Activated CD8-positive, alpha-beta T cell treated with anti-CD3 and anti-CD28 coated beads, Interleukin-2, amount 10 ng/mL, durations not matched to agents 7 days and 5 days (primary cell): ENCODE results near the gene TTC9B. TPM values are rescaled to one million over a fixed set of nuclear protein-coding genes. Genes with fewer than 3 reads are reported as not detected.
"Not testable (repeated sequence)": the region's sequence is repeated elsewhere in the genome, so short reads cannot be mapped to it uniquely, and the experiment has no call there.

Source experiments
- ATAC-seq: fragments of 150-1000 bp; cut with Tn5 transposase; one replicate; pipeline ENCODE4 v1.10.0; 2021; ENCODE audit warnings: moderate library complexity
- CTCF ChIA-PET: fragments of 350-600 bp; sonication (Branson Sonifier 250); formaldehyde crosslinking; loops from one replicate; lab custom pipeline; 2021; ENCODE audit warnings: antibody characterized with exemption; lab: Charles Lee
- POLR2A ChIA-PET: fragments of 350-600 bp; sonication (Branson Sonifier 250); formaldehyde crosslinking; loops from one replicate; lab custom pipeline; 2021; ENCODE audit warnings: antibody characterized with exemption; lab: Charles Lee
- DNase-seq: peaks from one replicate; pipeline ENCODE4 v3.0.0-alpha.2; 2020
- H3K27ac Mint-ChIP-seq: one replicate; pipeline ENCODE4 v1.8.0; 2021; ENCODE audit warnings: mild to moderate bottlenecking, mixed read lengths
- H3K27me3 Mint-ChIP-seq: one replicate; pipeline ENCODE4 v1.8.0; 2021; ENCODE audit warnings: low read depth, mixed read lengths
- H3K36me3 Mint-ChIP-seq: one replicate; pipeline ENCODE4 v1.8.0; 2021; ENCODE audit warnings: low read depth, mixed read lengths
- H3K4me1 Mint-ChIP-seq: one replicate; pipeline ENCODE4 v1.8.0; 2021; ENCODE audit warnings: low read depth, mixed read lengths
- H3K4me3 Mint-ChIP-seq: one replicate; pipeline ENCODE4 v1.8.0; 2021; ENCODE audit warnings: mild to moderate bottlenecking, mixed read lengths
- H3K9me3 Mint-ChIP-seq: one replicate; pipeline ENCODE4 v1.8.0; 2022; ENCODE audit warnings: mixed read lengths; ENCODE audit not compliant: insufficient read depth
- total RNA-seq, 2 experiments: library from RNA; stranded (reverse); gene quantifications; one replicate each; pipeline ENCODE4 v1.2.3, GENCODE V29; 2021

TTC9B gene
- total RNA-seq, 2 experiments from 2014 or later: not detected

- DNase-seq (no peak), ATAC-seq (no peak)
- H3K36me3 Mint-ChIP-seq: no peaks in the 10 kb centered on the region
- ChIA-PET CTCF (no interaction called here), POLR2A (no interaction called here)
- no peaks in the 10 kb centered on the region for H3K27me3 Mint-ChIP-seq
- H3K9me3 Mint-ChIP-seq: no peaks in the 10 kb centered on the region
- no peak overlapping the region for H3K27ac Mint-ChIP-seq
- no peak overlapping the region for H3K4me3 Mint-ChIP-seq
- peaks cover 19% of the 10 kb centered on the region for H3K4me1 Mint-ChIP-seq
These were observed 24.7 kb downstream of the TTC9B start for GRCh38 chr19:40193587-40193849.

DNA sequence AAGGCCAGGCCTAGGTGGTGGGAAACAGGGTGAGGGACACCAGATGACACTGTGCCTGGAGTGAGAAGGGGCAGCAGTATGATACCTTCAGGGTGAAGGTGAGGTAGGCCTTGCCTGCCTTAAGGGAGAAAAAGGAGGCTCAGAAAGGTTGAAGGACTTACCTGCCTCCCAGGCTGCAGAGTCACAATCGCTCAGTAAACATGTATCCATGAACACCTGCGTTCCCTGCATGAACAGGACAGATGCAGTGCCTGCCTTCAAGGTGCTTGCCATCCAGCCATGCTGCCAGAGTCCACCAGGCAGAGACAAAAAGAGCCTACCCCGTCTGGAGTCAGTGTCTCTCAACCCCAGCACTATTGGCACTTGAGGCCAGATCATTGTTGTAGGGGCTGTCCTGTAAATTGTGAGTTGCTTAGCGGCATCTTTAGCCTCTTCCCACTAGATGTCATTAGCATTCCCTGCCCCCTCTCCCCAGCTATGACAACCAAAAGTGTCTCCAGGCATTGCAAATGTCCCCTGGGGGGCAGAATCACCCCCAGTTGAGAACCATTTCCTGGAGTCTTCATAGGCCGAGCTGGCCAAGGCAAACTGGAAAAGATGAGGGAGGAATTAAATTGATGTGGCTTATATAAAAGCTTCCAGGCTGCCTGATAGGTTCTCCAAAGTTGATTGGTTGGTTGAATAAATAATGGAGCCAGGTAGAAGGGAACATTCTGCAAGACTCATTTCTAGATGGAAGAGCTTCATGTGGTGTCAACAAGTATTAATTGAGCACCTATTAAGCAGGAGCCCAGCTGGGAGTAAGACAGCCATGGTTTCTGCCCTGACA is 25.2 kb downstream of the TTC9B start:
- Mint-ChIP-seq H3K4me3 (peak overlapping the region; percentile 61), H3K36me3 (no peaks in the 10 kb centered on the region), H3K4me1 (peaks cover 19% of the 10 kb centered on the region), H3K27ac (no peak overlapping the region), H3K27me3 (no peaks in the 10 kb centered on the region), H3K9me3 (no peaks in the 10 kb centered on the region)
- no peak for DNase-seq
- ChIA-PET CTCF (no interaction called here), POLR2A (no interaction called here)
- ATAC-seq: no peak

- DNase-seq: peak; percentile 26
- ATAC-seq: peak; percentile 14
These were observed 26.1 kb downstream of the TTC9B start for GRCh38 chr19:40191836-40192646.

GRCh38 chr19:40190891-40191835 is 27.0 kb downstream of the TTC9B start, which contains the start of gene MAP3K10:
Gene MAP3K10, plus strand, starts transcription at chr19:40191426. Its CDS starts 606 bp downstream, at chr19:40192032.
- Mint-ChIP-seq H3K4me1 (peaks cover 19% of the 10 kb centered on the region), H3K9me3 (no peaks in the 10 kb centered on the region), H3K36me3 (no peaks in the 10 kb centered on the region), H3K4me3 (peak within 1 kb of the TSS; percentile 84), H3K27ac (peak within 1 kb of the TSS; percentile 92), H3K27me3 (peaks cover 4% of the 10 kb centered on the region)
- ATAC-seq: peak; percentile 88
- DNase-seq: peak; percentile 83
- ChIA-PET CTCF (interaction anchor here (0.6 to 1.2 kb wide), 5 partner anchors 25 to 93 kb away, joined by 3 read pairs; no protein-coding TSS in a partner anchor), POLR2A (interaction anchor here (0.8 to 1.0 kb wide), 2 partner anchors 15 to 194 kb away, joined by 3 to 6 read pairs; partner anchors contain the start of gene ZNF546)

More at GRCh38 chr19:40191836-40192646, 26.1 kb downstream of the TTC9B start:
- ChIA-PET CTCF (interaction anchor here (1.2 kb wide), 1 partner anchor 52 kb away, joined by 3 read pairs; no protein-coding TSS in a partner anchor), POLR2A (no interaction called here)
- peak overlapping the region; percentile 49 for H3K27ac Mint-ChIP-seq
- H3K4me1 Mint-ChIP-seq: peaks cover 19% of the 10 kb centered on the region
- H3K4me3 Mint-ChIP-seq: peak overlapping the region; percentile 61
- H3K9me3 Mint-ChIP-seq: no peaks in the 10 kb centered on the region
- peaks cover 4% of the 10 kb centered on the region for H3K27me3 Mint-ChIP-seq
- H3K36me3 Mint-ChIP-seq: no peaks in the 10 kb centered on the region

GRCh38 chr19:40184273-40184672 is 33.9 kb downstream of the TTC9B start:
- Mint-ChIP-seq H3K27me3 (peaks cover 9% of the 10 kb centered on the region), H3K4me1 (no peaks in the 10 kb centered on the region), H3K4me3 (no peak overlapping the region), H3K27ac (no peak overlapping the region), H3K9me3 (no peaks in the 10 kb centered on the region), H3K36me3 (no peaks in the 10 kb centered on the region)
- no peak for DNase-seq
- no peak for ATAC-seq
- CTCF ChIA-PET: interaction anchor here (0.9 kb wide), 1 partner anchor 19 kb away, joined by 3 read pairs; no protein-coding TSS in a partner anchor
- POLR2A ChIA-PET: no interaction called here

- no peak for DNase-seq
- Mint-ChIP-seq H3K9me3 (no peaks in the 10 kb centered on the region), H3K4me3 (no peak overlapping the region), H3K27me3 (peaks cover 5% of the 10 kb centered on the region), H3K27ac (no peak overlapping the region), H3K4me1 (no peaks in the 10 kb centered on the region), H3K36me3 (no peaks in the 10 kb centered on the region)
- ChIA-PET CTCF (no interaction called here), POLR2A (no interaction called here)
- ATAC-seq: no peak
These were observed 39.4 kb downstream of the TTC9B start for GRCh38 chr19:40178756-40179155.

DNA sequence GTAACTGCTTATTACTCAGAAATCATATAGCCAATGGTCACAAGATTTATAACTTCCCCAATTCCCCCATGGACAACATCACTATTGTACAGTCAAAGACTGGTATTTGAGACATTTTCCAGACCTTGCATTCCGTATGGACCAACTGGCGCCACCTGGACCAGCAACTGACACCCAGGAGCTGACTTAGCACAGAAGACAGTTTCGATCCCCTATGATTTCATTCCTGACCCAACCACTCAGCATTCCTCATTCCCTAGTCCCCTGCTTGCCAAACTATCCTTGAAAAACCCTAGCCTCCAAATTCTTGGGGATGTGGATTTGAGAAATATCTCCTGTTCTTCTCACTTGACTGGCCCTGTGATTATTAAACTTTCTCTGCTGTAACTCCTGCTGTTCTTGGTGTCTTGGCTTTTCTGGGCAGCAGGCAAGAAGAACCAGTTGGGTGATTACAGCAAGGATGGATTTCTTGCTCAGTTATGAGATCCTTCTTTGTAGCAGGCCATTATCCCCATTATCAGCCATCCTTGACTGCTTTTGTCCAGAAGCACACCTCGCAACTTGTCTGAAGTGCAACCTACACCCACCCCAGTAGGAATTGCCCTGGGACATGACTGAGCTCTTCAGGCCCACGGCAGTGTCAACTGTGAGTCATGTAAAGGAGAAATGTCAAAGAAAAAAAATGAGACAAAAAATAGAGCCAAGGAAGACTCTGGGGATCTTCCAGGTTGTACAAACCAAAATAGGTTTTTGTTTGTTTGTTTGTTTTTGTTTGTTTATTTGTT is 40.7 kb downstream of the TTC9B start:
- ChIA-PET CTCF (interaction anchor here (0.8 kb wide), 1 partner anchor 1219 kb away, joined by 4 read pairs; no protein-coding TSS in a partner anchor), POLR2A (no interaction called here)
- Mint-ChIP-seq H3K4me3 (no peak overlapping the region), H3K36me3 (no peaks in the 10 kb centered on the region), H3K27ac (no peak overlapping the region), H3K9me3 (no peaks in the 10 kb centered on the region), H3K27me3 (peaks cover 5% of the 10 kb centered on the region), H3K4me1 (no peaks in the 10 kb centered on the region)
- ATAC-seq: no peak
- DNase-seq: no peak

- ATAC-seq (no peak), DNase-seq (no peak)
- no peaks in the 10 kb centered on the region for H3K36me3 Mint-ChIP-seq
- H3K4me1 Mint-ChIP-seq: no peaks in the 10 kb centered on the region
- CTCF ChIA-PET: interaction anchor here (3.1 kb wide), 1 partner anchor 10 kb away, joined by 15 read pairs; no protein-coding TSS in a partner anchor
- H3K27me3 Mint-ChIP-seq: peaks cover 5% of the 10 kb centered on the region
- H3K4me3 Mint-ChIP-seq: no peak overlapping the region
- H3K27ac Mint-ChIP-seq: no peak overlapping the region
- POLR2A ChIA-PET: interaction anchor here (0.5 to 1.1 kb wide), 2 partner anchors 19 to 43 kb away, joined by 3 read pairs; no protein-coding TSS in a partner anchor
- H3K9me3 Mint-ChIP-seq: no peaks in the 10 kb centered on the region
These were observed 42.4 kb downstream of the TTC9B start for GRCh38 chr19:40175820-40176219.

DNA sequence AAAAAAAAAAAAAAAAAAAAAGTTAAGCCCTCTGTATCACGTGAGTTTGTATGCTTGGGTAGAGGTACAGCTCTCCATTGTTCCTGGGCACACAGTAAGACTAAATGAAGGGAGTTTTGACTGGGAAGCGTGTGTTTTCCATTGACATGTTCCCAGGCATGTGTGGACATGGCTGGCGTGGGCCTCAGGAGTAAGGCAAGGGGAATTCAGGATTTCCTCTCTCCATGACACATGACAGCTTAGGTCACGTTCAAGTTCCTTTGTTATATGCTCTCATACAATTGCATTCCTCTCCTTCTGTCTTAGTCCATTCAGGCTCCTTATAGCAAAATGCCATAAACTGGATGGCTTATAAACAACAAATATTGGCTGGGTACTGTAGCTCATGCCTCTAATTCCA is 44.1 kb downstream of the TTC9B start:
- H3K36me3 Mint-ChIP-seq: no peaks in the 10 kb centered on the region
- no peak for DNase-seq
- H3K4me3 Mint-ChIP-seq: no peak overlapping the region
- no peaks in the 10 kb centered on the region for H3K9me3 Mint-ChIP-seq
- H3K27me3 Mint-ChIP-seq: no peaks in the 10 kb centered on the region
- ChIA-PET CTCF (interaction anchor here (0.6 to 3.1 kb wide), 5 partner anchors 9 to 330 kb away, joined by 3 to 15 read pairs (median 3); no protein-coding TSS in a partner anchor), POLR2A (interaction anchor here (0.6 kb wide), 1 partner anchor 26 kb away, joined by 4 read pairs; no protein-coding TSS in a partner anchor)
- no peaks in the 10 kb centered on the region for H3K4me1 Mint-ChIP-seq
- H3K27ac Mint-ChIP-seq: no peak overlapping the region
- no peak for ATAC-seq

DNA sequence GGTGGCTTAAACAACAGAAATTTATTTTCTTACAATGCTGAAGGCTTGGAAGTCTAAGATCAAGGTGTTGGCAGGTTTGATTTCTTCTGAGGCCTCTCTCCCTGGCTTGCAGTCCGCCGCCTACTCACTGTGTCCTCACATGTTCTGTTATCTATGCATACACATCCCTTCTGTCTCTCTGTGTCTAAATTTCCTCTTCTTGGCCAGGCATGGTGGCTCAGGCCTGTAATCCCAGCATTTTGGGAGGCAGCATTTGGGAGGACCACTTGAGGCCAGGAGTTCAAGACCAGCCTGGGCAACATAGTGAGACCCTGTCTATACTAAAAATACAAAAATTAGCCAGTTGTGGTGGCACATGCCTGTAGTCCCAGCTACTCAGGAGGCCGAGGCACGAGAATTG is 46.9 kb downstream of the TTC9B start:
- CTCF ChIA-PET, H3K27me3 Mint-ChIP-seq, DNase-seq, POLR2A ChIA-PET, H3K9me3 Mint-ChIP-seq, H3K4me3 Mint-ChIP-seq, H3K4me1 Mint-ChIP-seq, ATAC-seq, H3K27ac Mint-ChIP-seq, H3K36me3 Mint-ChIP-seq: not testable (repeated sequence)
